Trophoblast cell (in vitro differentiated cells and primary cell): Measurements from ENCODE around the gene SYTL2.
A peak's percentile ranks its signal among the peaks of the same experiment; 100 is the strongest.

Experiments used
- DNase-seq, 2 donors: peaks; one replicate each; pipeline ENCODE4 v3.0.0-alpha.2; 2016
- H2AFZ ChIP-seq: 2 replicates; pipeline ENCODE4 v1.6.1; 2013; ENCODE audit warnings: low read length, moderate library complexity, mild to moderate bottlenecking; ENCODE audit not compliant: insufficient read depth, poor library complexity
- H2AK5ac ChIP-seq: 2 replicates; pipeline ENCODE4 v1.6.1; 2013; ENCODE audit warnings: mild to moderate bottlenecking, low read length
- H2BK120ac ChIP-seq: 2 replicates; pipeline ENCODE4 v1.6.1; 2013; ENCODE audit warnings: low read length, mild to moderate bottlenecking, moderate library complexity; ENCODE audit not compliant: insufficient read depth, poor library complexity
- H2BK12ac ChIP-seq: 2 replicates; pipeline ENCODE4 v1.6.1; 2013; ENCODE audit warnings: mild to moderate bottlenecking, low read length, moderate library complexity
- H2BK5ac ChIP-seq: 2 replicates; pipeline ENCODE4 v1.6.1; 2013; ENCODE audit warnings: low read length, low read depth, moderate library complexity, mild to moderate bottlenecking; ENCODE audit not compliant: poor library complexity
- H3K14ac ChIP-seq: 2 replicates; pipeline ENCODE4 v1.6.1; 2013; ENCODE audit warnings: mild to moderate bottlenecking, low read length
- H3K18ac ChIP-seq: 2 replicates; pipeline ENCODE4 v1.6.1; 2013; ENCODE audit warnings: mild to moderate bottlenecking, low read length
- H3K23ac ChIP-seq: 2 replicates; pipeline ENCODE4 v1.6.1; 2013; ENCODE audit warnings: low read length
- H3K27ac ChIP-seq: 2 replicates; pipeline ENCODE4 v1.5.1; 2013; ENCODE audit warnings: low read depth, mild to moderate bottlenecking, inconsistent platforms, low read length, moderate library complexity
- H3K27me3 ChIP-seq: 2 replicates; pipeline ENCODE4 v1.6.1; 2013; ENCODE audit warnings: inconsistent platforms, mild to moderate bottlenecking, low read length, moderate library complexity; ENCODE audit not compliant: insufficient read depth
- H3K36me3 ChIP-seq, 2 experiments: 1 replicate in 1 of 2; 2 replicates in 1 of 2; pipeline ENCODE4 v1.6.1; 2013; ENCODE audit warnings: low read length in 2 of 2, mild to moderate bottlenecking in 2 of 2, moderate library complexity in 1 of 2; ENCODE audit not compliant: insufficient read depth in 2 of 2, control insufficient read depth in 1 of 2
- H3K4ac ChIP-seq: 2 replicates; pipeline ENCODE4 v1.6.1; 2013; ENCODE audit warnings: low read depth, mild to moderate bottlenecking, low read length, moderate library complexity
- H3K4me1 ChIP-seq, 2 experiments: 1 replicate in 1 of 2; 2 replicates in 1 of 2; pipeline ENCODE4 v1.6.1; 2013; ENCODE audit warnings: low read length in 2 of 2, mild to moderate bottlenecking in 2 of 2, moderate library complexity in 1 of 2; ENCODE audit not compliant: insufficient read depth in 2 of 2, control insufficient read depth in 1 of 2
- H3K4me2 ChIP-seq: 2 replicates; pipeline ENCODE4 v1.6.1; 2013; ENCODE audit warnings: inconsistent platforms, mild to moderate bottlenecking, low read length, moderate library complexity
- H3K4me3 ChIP-seq: 2 replicates; pipeline ENCODE4 v1.5.1; 2013; ENCODE audit warnings: mild to moderate bottlenecking, low read depth, low read length, inconsistent platforms
- H3K79me1 ChIP-seq: one replicate; pipeline ENCODE4 v1.6.1; 2013; ENCODE audit warnings: low read length
- H3K79me2 ChIP-seq: 2 replicates; pipeline ENCODE4 v1.6.1; 2013; ENCODE audit warnings: low read length, mild to moderate bottlenecking; ENCODE audit not compliant: control insufficient read depth, insufficient read depth, poor library complexity
- H3K9ac ChIP-seq: 2 replicates; pipeline ENCODE4 v1.6.1; 2013; ENCODE audit warnings: mild to moderate bottlenecking, low read length
- H3K9me3 ChIP-seq: 2 replicates; pipeline ENCODE4 v1.6.1; 2013; ENCODE audit warnings: low read depth, mild to moderate bottlenecking, control low read depth, inconsistent platforms, low read length; ENCODE audit not compliant: insufficient read depth
- H4K12ac ChIP-seq: 2 replicates; pipeline ENCODE4 v1.6.1; 2013; ENCODE audit warnings: low read depth, mild to moderate bottlenecking, low read length, moderate library complexity
- H4K8ac ChIP-seq: 2 replicates; pipeline ENCODE4 v1.6.1; 2013; ENCODE audit warnings: low read depth, mild to moderate bottlenecking, low read length, moderate library complexity
- H4K91ac ChIP-seq: one replicate; pipeline ENCODE4 v1.6.1; 2013; ENCODE audit warnings: low read depth, mild to moderate bottlenecking, low read length, moderate library complexity
- WGBS: extraction: QIAGEN DNeasy Blood & Tissue Kit; methylation state at CpG from one replicate; pipeline ENCODE4 v1.1.7; 2013; ENCODE audit warnings: missing lambda C conversion rate; ENCODE audit not compliant: insufficient read length, insufficient coverage; ENCODE audit errors: extremely low coverage; 5-methylcytosine and 5-hydroxymethylcytosine counted together

SYTL2 gene

DNA sequence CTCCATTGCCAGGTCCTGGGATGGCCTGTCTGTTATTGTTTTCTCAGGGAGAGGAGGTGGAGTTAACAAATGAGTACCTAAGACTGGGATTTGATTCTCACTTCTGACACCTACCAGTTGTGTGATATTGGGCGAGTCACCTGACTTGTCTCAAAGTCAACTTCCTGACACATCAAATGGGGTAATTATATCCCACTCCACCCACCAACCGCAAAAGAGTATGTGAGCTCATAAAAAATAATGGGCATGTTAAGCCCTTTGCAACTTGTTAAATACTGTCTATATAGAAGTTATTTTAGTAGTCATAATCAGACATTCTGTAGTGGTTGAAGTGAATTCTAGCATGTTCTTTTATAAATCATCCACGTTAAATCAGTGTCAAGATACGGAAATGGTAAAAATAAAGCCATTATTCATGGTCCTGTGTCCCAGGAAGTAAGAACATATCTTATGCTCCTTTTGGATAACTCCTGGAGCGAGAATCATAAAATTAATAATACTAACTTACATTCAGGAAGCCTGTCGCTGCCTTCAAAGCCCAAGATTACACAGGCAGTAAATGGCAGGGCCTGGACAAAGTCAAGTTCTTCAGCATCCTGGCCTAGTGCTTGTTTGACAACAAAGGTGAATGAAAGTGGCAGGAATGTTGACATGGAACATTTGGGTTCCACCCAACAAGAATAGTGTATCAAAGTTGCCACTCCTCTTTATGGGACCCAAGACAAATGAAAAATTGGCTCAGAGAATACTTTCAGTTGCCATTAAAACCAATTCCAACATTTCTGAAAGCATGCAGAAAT, 54.3 kb downstream of the SYTL2 start:
- Histone ChIP-seq H3K4me1 (peaks cover 4 to 5% of the 10 kb centered on the region in 2 experiments), H3K4me2 (no peak overlapping the region), H3K18ac (no peak overlapping the region), H3K4me3 (no peak overlapping the region), H3K4ac (no peak overlapping the region), H4K12ac (no peak overlapping the region), H3K79me2 (no peaks in the 10 kb centered on the region), H3K23ac (no peak overlapping the region), H3K36me3 (no peaks in the 10 kb centered on the region), H3K27me3 (no peaks in the 10 kb centered on the region), H3K9me3 (no peaks in the 10 kb centered on the region), H4K8ac (no peak overlapping the region), H3K14ac (no peak overlapping the region), H3K79me1 (no peaks in the 10 kb centered on the region), H2BK120ac (no peak overlapping the region), H2BK5ac (no peak overlapping the region), H2BK12ac (no peak overlapping the region), H2AK5ac (no peak overlapping the region), H2AFZ (no peak overlapping the region), H3K27ac (no peak overlapping the region), H3K9ac (no peak overlapping the region), H4K91ac (no peak overlapping the region)
- no CpG with 5 or more reads among the region's 6 CpGs for WGBS
- no peak for DNase-seq

GRCh38 chr11:85755701-85756100, 55.2 kb downstream of the SYTL2 start:
- WGBS, result no CpG with 5 or more reads among the region's 1 CpG
- H4K8ac ChIP-seq, result no peak overlapping the region
- H3K4ac ChIP-seq, result no peak overlapping the region
- no peak overlapping the region for H2AK5ac ChIP-seq
- no peak overlapping the region for H2BK12ac ChIP-seq
- no peak overlapping the region for H3K4me2 ChIP-seq
- no peak overlapping the region for H2AFZ ChIP-seq
- no peak overlapping the region for H3K18ac ChIP-seq
- no peaks in the 10 kb centered on the region for H3K9me3 ChIP-seq
- no peak overlapping the region for H3K9ac ChIP-seq
- no peak for DNase-seq
- no peak overlapping the region for H2BK5ac ChIP-seq
- H4K12ac ChIP-seq, result no peak overlapping the region
- no peak overlapping the region for H3K4me3 ChIP-seq
- H3K27ac ChIP-seq, result no peak overlapping the region
- H2BK120ac ChIP-seq, result no peak overlapping the region
- no peaks in the 10 kb centered on the region for H3K79me1 ChIP-seq
- no peak overlapping the region for H4K91ac ChIP-seq
- no peaks in the 10 kb centered on the region for H3K79me2 ChIP-seq
- H3K14ac ChIP-seq, result no peak overlapping the region
- no peak overlapping the region for H3K23ac ChIP-seq
- H3K36me3 ChIP-seq, result no peaks in the 10 kb centered on the region
- no peaks in the 10 kb centered on the region for H3K27me3 ChIP-seq
- H3K4me1 ChIP-seq, result peaks cover 4 to 5% of the 10 kb centered on the region in 2 experiments

DNA sequence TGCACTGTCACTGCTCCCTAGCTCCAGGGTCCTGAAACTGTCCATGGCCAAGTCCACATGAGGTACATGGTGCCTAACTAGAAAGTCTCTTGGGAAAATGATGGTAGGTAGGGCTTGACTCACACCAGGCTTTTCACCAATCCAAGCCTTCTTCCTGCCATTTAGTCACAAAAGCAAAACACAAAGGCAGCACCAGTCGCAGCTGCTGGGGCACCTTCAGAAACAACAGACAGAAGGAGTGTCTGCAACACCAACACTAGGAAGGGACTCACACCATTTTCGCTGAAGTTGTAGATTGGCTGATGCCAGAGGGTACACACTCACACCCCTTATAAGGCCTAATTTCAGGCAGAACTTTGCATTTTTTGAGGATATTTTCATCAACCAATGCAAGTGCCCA, 55.7 kb downstream of the SYTL2 start:
- H3K27me3 ChIP-seq, result no peaks in the 10 kb centered on the region
- H4K91ac ChIP-seq, result no peak overlapping the region
- H3K23ac ChIP-seq, result no peak overlapping the region
- H2AK5ac ChIP-seq, result no peak overlapping the region
- H3K4me1 ChIP-seq, result peaks cover 4 to 5% of the 10 kb centered on the region in 2 experiments
- H3K14ac ChIP-seq, result no peak overlapping the region
- no peak overlapping the region for H3K18ac ChIP-seq
- no peak overlapping the region for H2BK12ac ChIP-seq
- H3K79me1 ChIP-seq, result no peaks in the 10 kb centered on the region
- no peak overlapping the region for H2BK120ac ChIP-seq
- no peak overlapping the region for H3K4me2 ChIP-seq
- no peaks in the 10 kb centered on the region for H3K79me2 ChIP-seq
- no CpG with 5 or more reads among the region's 2 CpGs for WGBS
- no peaks in the 10 kb centered on the region for H3K9me3 ChIP-seq
- no peak overlapping the region for H3K9ac ChIP-seq
- H4K8ac ChIP-seq, result no peak overlapping the region
- no peak overlapping the region for H2BK5ac ChIP-seq
- DNase-seq, result no peak
- H2AFZ ChIP-seq, result no peak overlapping the region
- no peak overlapping the region for H3K27ac ChIP-seq
- no peak overlapping the region for H3K4ac ChIP-seq
- no peak overlapping the region for H3K4me3 ChIP-seq
- no peak overlapping the region for H4K12ac ChIP-seq
- no peaks in the 10 kb centered on the region for H3K36me3 ChIP-seq

DNA sequence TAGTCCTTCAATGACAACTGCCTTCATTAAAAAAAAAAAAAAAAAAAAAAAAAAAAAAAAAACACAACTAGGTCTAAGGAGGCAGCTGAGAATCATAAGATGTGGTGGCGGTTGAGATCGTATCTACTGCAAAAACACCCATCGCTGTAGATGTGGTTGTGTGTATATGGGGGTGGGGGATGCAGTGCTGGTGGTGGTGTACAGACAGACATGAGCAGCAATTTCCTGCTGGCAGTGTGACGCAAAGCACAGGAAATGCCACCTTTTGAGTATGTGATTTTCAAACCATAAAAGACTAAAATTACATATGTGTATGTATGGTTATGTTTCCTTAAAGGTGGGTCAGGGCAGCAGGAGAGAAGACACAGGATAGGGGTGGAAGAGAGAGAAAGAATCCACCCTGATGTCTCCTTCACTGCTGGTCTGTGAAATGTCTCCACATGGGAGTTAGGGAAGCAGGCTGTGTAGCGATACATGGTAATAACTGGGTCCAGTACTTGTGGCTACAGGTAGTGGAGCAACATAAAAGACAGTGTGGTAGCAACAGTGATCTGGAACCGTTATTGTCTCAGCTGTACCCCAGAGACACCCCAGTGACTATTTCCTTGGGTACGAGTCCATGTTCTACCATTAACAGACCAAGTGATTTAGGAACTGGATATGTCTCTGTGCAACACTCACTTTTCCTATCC, 57.9 kb downstream of the SYTL2 start:
- no peak overlapping the region for H3K27ac ChIP-seq
- no peak overlapping the region for H2BK12ac ChIP-seq
- H3K36me3 ChIP-seq, result no peaks in the 10 kb centered on the region
- H3K23ac ChIP-seq, result no peak overlapping the region
- H3K79me1 ChIP-seq, result no peaks in the 10 kb centered on the region
- H4K8ac ChIP-seq, result no peak overlapping the region
- no peaks in the 10 kb centered on the region for H3K9me3 ChIP-seq
- peak in 1 of 2 donors; percentile 32 for DNase-seq
- no peak overlapping the region for H3K18ac ChIP-seq
- no peak overlapping the region for H2AK5ac ChIP-seq
- no peaks in the 10 kb centered on the region for H3K79me2 ChIP-seq
- H3K4me2 ChIP-seq, result no peak overlapping the region
- H2BK5ac ChIP-seq, result no peak overlapping the region
- no peak overlapping the region for H3K4me3 ChIP-seq
- no peak overlapping the region for H3K14ac ChIP-seq
- H3K27me3 ChIP-seq, result no peaks in the 10 kb centered on the region
- H3K9ac ChIP-seq, result no peak overlapping the region
- no peak overlapping the region for H4K12ac ChIP-seq
- H2BK120ac ChIP-seq, result no peak overlapping the region
- WGBS, result no CpG with 5 or more reads among the region's 7 CpGs
- H2AFZ ChIP-seq, result no peak overlapping the region
- no peak overlapping the region for H3K4ac ChIP-seq
- H3K4me1 ChIP-seq, result peaks cover 2 to 4% of the 10 kb centered on the region in 2 experiments
- no peak overlapping the region for H4K91ac ChIP-seq
